Spinal cord (tissue), 10 donors: ENCODE data around the gene SCUBE1. TPM values are rescaled to one million over a fixed set of nuclear protein-coding genes. Genes with fewer than 3 reads are reported as not detected.

Source experiments
- DNase-seq, 6 donors: peaks; one replicate each; pipeline versions ENCODE4 v3.0.0 to v3.0.0-alpha.2; 2013 to 2015; ENCODE audit warnings: low spot score in 6 of 6, low read depth in 4 of 6
- H3K27ac ChIP-seq: one replicate; pipeline ENCODE4 v1.5.1; 2013; ENCODE audit warnings: low read depth, low read length, control low read depth
- H3K27me3 ChIP-seq: one replicate; pipeline ENCODE4 v1.6.1; 2013; ENCODE audit warnings: low read length; ENCODE audit not compliant: control insufficient read depth, insufficient read depth
- H3K36me3 ChIP-seq: one replicate; pipeline ENCODE4 v1.6.1; 2013; ENCODE audit warnings: low read length; ENCODE audit not compliant: control insufficient read depth, insufficient read depth
- H3K4me1 ChIP-seq: one replicate; pipeline ENCODE4 v1.6.1; 2013; ENCODE audit warnings: low read length; ENCODE audit not compliant: control insufficient read depth, insufficient read depth
- H3K4me3 ChIP-seq: one replicate; pipeline ENCODE4 v1.5.1; 2013; ENCODE audit warnings: low read depth, low read length, control low read depth
- H3K9me3 ChIP-seq: one replicate; pipeline ENCODE4 v1.6.1; 2013; ENCODE audit warnings: low read length; ENCODE audit not compliant: control insufficient read depth, insufficient read depth
- WGBS: methylation state at CpG from one replicate; pipeline ENCODE4 v1.1.5; 2013; ENCODE audit warnings: missing lambda C conversion rate; ENCODE audit not compliant: insufficient coverage; 5-methylcytosine and 5-hydroxymethylcytosine counted together
- polyA plus RNA-seq, 2 donors: library from polyadenylated mRNA; unstranded; fragments of 120-200 nt; gene quantifications; one replicate each; pipeline ENCODE4 v1.2.1, GENCODE V29; 2013; ENCODE audit not compliant: insufficient read length in 2 of 2
- total RNA-seq, 2 donors: library from RNA; depleted of rRNA in 1 of 2; stranded (reverse); fragments of 120-200 nt in 1 of 2; fragments of >200 nt in 1 of 2; gene quantifications; one replicate each; pipeline versions ENCODE4 v1.2.3 to v1.2.4, GENCODE V29; 2013 to 2014
- donor health status: healthy.

The SCUBE1 gene
- total and polyA plus RNA-seq, 4 donors, result 5.3 to 13.1 (median 10.6) TPM

GRCh38 chr22:43319661-43320486, 23.3 kb downstream of the SCUBE1 start:
- H3K27ac ChIP-seq, result no peak overlapping the region
- 79% methylated on average over 3 of the region's 10 CpGs for WGBS
- no peak overlapping the region for H3K4me3 ChIP-seq

GRCh38 chr22:43317239-43317638, 25.9 kb downstream of the SCUBE1 start:
- no peak overlapping the region for H3K4me3 ChIP-seq
- peak in 1 of 6 donors; percentile 38 for DNase-seq
- H3K36me3 ChIP-seq, result peaks cover 2% of the 10 kb centered on the region
- WGBS, result 61% methylated on average over 8 of the region's 9 CpGs
- no peak overlapping the region for H3K27ac ChIP-seq
- no peaks in the 10 kb centered on the region for H3K9me3 ChIP-seq
- no peaks in the 10 kb centered on the region for H3K27me3 ChIP-seq
- H3K4me1 ChIP-seq, result peaks cover 23% of the 10 kb centered on the region

More at GRCh38 chr22:43319661-43320486, 23.3 kb downstream of the SCUBE1 start:
- Histone ChIP-seq H3K4me1 (peaks cover 5% of the 10 kb centered on the region), H3K9me3 (no peaks in the 10 kb centered on the region), H3K36me3 (no peaks in the 10 kb centered on the region), H3K27me3 (no peaks in the 10 kb centered on the region)
- DNase-seq, result no peak

- Histone ChIP-seq H3K27me3 (no peaks in the 10 kb centered on the region), H3K4me1 (peaks cover 23% of the 10 kb centered on the region), H3K4me3 (no peak overlapping the region), H3K27ac (no peak overlapping the region), H3K36me3 (peaks cover 2% of the 10 kb centered on the region), H3K9me3 (no peaks in the 10 kb centered on the region)
- 80% methylated on average over 1 of the region's 9 CpGs for WGBS
- DNase-seq, result no peak
These were observed 27.4 kb downstream of the SCUBE1 start for GRCh38 chr22:43315687-43316217.

GRCh38 chr22:43314611-43315010, 28.6 kb downstream of the SCUBE1 start:
- H3K4me1 ChIP-seq, result peaks cover 23% of the 10 kb centered on the region
- no peak for DNase-seq
- no peaks in the 10 kb centered on the region for H3K9me3 ChIP-seq
- H3K27ac ChIP-seq, result no peak overlapping the region
- H3K27me3 ChIP-seq, result no peaks in the 10 kb centered on the region
- H3K36me3 ChIP-seq, result peaks cover 2% of the 10 kb centered on the region
- no peak overlapping the region for H3K4me3 ChIP-seq
- WGBS, result 76% methylated on average over 3 of the region's 5 CpGs

GRCh38 chr22:43313890-43314474, 29.2 kb downstream of the SCUBE1 start:
- peaks cover 2% of the 10 kb centered on the region for H3K36me3 ChIP-seq
- no peaks in the 10 kb centered on the region for H3K9me3 ChIP-seq
- H3K27ac ChIP-seq, result peak overlapping the region; percentile 43
- peaks cover 24% of the 10 kb centered on the region for H3K4me1 ChIP-seq
- no peak for DNase-seq
- H3K4me3 ChIP-seq, result no peak overlapping the region
- H3K27me3 ChIP-seq, result no peaks in the 10 kb centered on the region
- WGBS, result 82% methylated on average over 7 of the region's 7 CpGs

- H3K4me3 ChIP-seq, result no peak overlapping the region
- peak overlapping the region; percentile 43 for H3K27ac ChIP-seq
- peaks cover 30% of the 10 kb centered on the region for H3K4me1 ChIP-seq
- 37% methylated on average over 3 of the region's 6 CpGs for WGBS
- H3K9me3 ChIP-seq, result no peaks in the 10 kb centered on the region
- peaks cover 2% of the 10 kb centered on the region for H3K36me3 ChIP-seq
- peak in 2 of 6 donors; percentile 64 to 83 for DNase-seq
- no peaks in the 10 kb centered on the region for H3K27me3 ChIP-seq
These were observed 29.8 kb downstream of the SCUBE1 start for GRCh38 chr22:43313244-43313889.

- peaks cover 36% of the 10 kb centered on the region for H3K4me1 ChIP-seq
- H3K4me3 ChIP-seq, result no peak overlapping the region
- peaks cover 2% of the 10 kb centered on the region for H3K36me3 ChIP-seq
- 83% methylated on average over 10 of the region's 10 CpGs for WGBS
- H3K27me3 ChIP-seq, result no peaks in the 10 kb centered on the region
- H3K9me3 ChIP-seq, result no peaks in the 10 kb centered on the region
- no peak overlapping the region for H3K27ac ChIP-seq
- DNase-seq, result no peak
These were observed 30.6 kb downstream of the SCUBE1 start for GRCh38 chr22:43312608-43313007.

- Histone ChIP-seq H3K9me3 (no peaks in the 10 kb centered on the region), H3K27me3 (no peaks in the 10 kb centered on the region), H3K4me3 (no peak overlapping the region), H3K36me3 (peaks cover 2% of the 10 kb centered on the region), H3K4me1 (peaks cover 40% of the 10 kb centered on the region), H3K27ac (no peak overlapping the region)
- no peak for DNase-seq
- no CpG with 5 or more reads among the region's 1 CpG for WGBS
These were observed 32.4 kb downstream of the SCUBE1 start for GRCh38 chr22:43310798-43311197.

- H3K4me3 ChIP-seq, result no peak overlapping the region
- no peaks in the 10 kb centered on the region for H3K9me3 ChIP-seq
- peaks cover 2% of the 10 kb centered on the region for H3K36me3 ChIP-seq
- H3K27ac ChIP-seq, result no peak overlapping the region
- DNase-seq, result peak in 2 of 6 donors; percentile 63 to 77
- 45% methylated on average over 3 of the region's 5 CpGs for WGBS
- H3K4me1 ChIP-seq, result peaks cover 45% of the 10 kb centered on the region
- H3K27me3 ChIP-seq, result no peaks in the 10 kb centered on the region
These were observed 32.9 kb downstream of the SCUBE1 start for GRCh38 chr22:43310311-43310710.
